ENCODE measurements around the gene PNPLA6. TPM values are rescaled to one million over a fixed set of nuclear protein-coding genes. Genes with fewer than 3 reads are reported as not detected.
A peak's percentile ranks its signal among the peaks of the same experiment; 100 is the strongest.
"Not testable (repeated sequence)": the region's sequence is repeated elsewhere in the genome, so short reads cannot be mapped to it uniquely, and the experiment has no call there.

Gene PNPLA6
- polyA plus RNA-seq, 3 donors = 32.0 to 57.0 (median 43.3) TPM

DNA sequence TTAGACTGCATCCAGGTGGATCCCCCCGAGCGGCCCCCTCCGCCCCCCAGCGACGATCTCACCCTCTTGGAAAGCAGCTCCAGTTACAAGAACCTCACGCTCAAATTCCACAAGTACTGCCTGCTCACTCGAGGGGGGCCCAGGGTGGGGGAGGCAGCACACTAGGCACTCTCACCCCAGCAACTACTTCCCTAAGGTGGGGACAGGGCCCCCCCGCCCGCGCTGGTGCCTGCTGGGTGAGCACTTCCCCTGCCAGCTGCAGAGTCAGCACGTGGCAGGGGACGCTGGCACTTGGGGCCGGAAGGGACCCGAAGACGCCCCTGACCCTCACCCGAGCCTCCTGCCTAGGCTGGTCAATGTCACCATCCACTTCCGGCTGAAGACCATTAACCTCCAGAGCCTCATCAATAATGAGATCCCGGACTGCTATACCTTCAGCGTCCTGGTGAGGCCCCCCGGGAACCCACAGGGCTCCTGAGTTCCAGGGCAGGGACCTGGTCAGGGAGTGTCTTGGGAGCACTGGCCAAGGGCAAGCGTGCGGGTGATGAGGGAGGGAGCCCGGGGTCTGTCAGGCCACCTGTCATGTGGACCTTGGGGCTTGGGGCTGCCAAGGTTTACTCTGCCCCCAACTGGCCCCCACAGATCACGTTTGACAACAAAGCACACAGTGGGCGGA is 7.9 kb upstream of the PNPLA6 start:
- no peak for DNase-seq (ENCODE audit: extremely low read depth in 1 of 11, low read depth in 9 of 11, low spot score in 4 of 11)

DNA sequence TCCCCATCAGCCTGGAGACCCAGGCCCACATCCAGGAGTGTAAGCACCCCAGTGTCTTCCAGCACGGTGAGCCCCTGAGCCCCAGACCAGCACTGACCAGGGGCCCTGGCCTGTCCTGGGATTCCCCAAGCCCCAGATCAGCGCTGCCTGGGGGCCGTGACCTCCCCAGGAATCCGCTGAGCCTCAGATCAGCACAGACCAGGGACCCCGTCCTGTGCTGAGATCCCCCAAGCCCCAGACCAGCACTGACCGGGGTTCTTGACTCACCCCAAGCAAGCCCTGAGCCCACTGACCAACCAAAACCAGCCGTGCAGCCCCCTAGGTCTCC is 7.4 kb upstream of the PNPLA6 start:
- no peak for DNase-seq (ENCODE audit: extremely low read depth in 1 of 11, low read depth in 9 of 11, low spot score in 4 of 11)

DNA sequence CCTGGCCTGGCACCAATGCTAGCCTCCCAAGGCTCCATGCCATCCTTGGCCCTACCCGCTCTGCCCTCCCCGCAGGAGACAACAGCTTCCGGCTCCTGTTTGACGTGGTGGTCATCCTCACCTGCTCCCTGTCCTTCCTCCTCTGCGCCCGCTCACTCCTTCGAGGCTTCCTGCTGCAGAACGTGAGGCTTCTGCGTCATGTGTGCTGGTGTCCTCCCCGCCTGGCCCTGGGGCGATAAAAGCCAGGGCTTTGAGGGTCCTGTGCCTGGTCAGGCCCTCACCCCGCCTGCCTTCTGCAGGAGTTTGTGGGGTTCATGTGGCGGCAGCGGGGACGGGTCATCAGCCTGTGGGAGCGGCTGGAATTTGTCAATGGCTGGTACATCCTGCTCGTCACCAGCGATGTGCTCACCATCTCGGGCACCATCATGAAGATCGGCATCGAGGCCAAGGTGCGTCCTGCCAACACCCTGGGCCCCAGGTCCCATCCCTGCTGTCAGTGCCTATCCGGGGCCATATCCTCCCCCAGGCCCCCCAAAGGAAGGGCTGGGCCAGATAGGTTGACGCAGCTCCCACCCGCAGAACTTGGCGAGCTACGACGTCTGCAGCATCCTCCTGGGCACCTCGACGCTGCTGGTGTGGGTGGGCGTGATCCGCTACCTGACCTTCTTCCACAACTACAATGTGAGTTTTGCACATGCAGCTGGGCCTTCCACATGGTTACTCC is 6.8 kb upstream of the PNPLA6 start:
- DNase-seq (ENCODE audit: extremely low read depth in 1 of 11, low read depth in 9 of 11, low spot score in 4 of 11) = no peak

DNA sequence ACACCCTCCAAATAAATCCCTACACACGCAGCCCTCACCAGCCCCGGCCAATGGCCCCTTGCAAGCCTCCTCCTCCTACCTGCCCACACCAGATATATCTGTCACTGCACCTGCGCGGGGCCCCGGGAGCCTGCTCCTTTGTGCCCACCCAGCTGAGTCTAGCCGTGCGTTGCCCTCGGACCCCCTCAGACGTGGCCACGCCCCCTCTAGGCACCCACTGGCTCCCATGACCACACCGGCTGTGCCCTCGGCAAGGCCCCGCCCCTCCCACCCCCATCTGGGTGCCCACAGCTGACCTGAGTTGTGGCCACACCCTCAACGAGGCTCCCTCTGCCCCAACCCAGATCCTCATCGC is 6.3 kb upstream of the PNPLA6 start:
- no peak for DNase-seq (ENCODE audit: extremely low read depth in 1 of 11, low read depth in 9 of 11, low spot score in 4 of 11)

DNA sequence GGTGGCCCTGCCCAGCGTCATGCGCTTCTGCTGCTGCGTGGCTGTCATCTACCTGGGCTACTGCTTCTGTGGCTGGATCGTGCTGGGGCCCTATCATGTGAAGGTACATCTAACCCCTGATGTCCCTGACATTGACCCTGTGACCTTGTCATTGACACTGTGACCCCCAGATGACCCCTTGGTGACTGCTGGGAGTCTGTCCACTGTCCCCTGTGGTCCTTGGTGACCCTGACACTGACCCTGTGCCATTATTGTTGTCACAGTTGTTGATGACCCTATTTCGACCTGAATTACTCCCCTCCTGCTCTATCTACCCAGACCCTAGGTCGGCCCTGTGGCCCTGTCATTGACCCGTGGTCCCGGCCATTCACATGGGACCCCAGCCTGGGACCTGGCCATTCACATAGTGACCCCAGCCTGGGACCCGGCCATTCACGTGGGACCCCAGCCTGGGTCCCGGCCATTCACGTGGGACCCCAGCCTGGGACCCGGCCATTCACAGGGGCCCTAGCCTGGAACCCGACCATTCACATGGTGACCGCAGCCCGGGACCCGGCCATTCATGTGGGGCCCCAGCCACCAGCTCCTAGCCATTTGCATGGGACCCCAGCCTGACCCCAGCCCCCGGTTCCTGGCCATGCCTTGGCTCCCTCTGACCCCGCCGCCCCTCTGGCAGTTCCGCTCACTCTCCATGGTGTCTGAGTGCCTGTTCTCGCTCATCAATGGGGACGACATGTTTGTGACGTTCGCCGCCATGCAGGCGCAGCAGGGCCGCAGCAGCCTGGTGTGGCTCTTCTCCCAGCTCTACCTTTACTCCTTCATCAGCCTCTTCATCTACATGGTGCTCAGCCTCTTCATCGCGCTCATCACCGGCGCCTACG is 5.7 kb upstream of the PNPLA6 start:
- no peak for DNase-seq (ENCODE audit: extremely low read depth in 1 of 11, low read depth in 9 of 11, low spot score in 4 of 11)

DNA sequence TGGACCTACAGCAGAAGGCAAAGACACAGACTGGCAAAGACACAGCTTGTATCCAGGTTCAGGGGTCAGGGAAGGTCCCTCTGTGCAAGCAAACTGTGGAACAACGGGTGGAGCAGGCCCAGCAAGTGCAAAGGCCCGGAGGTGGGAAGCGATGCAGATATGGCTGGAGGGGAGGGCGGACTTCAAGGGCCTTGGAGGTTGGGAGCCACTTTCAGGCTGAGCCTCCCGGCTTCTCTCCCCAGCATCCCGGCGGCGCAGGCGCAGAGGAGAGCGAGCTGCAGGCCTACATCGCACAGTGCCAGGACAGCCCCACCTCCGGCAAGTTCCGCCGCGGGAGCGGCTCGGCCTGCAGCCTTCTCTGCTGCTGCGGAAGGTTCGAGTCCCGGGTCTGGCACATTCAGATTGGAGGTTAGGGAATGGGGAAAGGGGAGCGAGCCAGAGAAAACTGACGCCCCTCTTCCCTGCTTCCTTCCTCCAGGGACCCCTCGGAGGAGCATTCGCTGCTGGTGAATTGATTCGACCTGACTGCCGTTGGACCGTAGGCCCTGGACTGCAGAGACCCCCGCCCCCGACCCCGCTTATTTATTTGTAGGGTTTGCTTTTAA is 2.1 kb upstream of the PNPLA6 start:
- no peak for DNase-seq (ENCODE audit: extremely low read depth in 1 of 11, low read depth in 9 of 11, low spot score in 4 of 11)

DNA sequence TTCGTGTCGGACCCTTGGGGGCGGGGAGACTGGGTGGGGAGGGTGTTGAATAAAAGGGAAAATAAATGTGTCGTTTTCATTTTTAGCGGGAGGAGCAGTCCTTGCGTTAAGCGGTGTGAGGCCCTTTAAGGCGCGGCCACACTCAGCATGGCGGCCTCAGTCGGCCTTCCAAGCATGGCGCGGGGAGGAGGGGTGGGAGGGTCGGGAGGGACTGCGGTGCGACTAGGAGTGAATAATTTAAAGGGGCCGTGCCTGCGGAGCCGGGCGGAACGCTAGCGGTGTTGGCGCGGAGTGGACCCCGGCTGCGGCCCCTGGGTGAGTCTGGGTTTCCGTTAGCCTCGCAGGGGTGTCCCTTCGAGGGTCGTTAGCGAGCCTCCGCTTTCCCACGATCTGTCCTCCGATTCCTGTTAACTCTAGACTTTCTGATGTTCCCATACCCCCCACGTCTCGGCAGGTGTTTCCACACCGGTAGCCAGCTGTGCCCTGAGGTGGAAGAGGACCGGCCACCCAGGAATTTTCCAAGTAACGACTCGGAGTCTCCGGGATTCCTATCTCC is 1.5 kb upstream of the PNPLA6 start:
- peak in 9 of 11 donors; percentile 70 to 91 (median 84) for DNase-seq (ENCODE audit: extremely low read depth in 1 of 11, low read depth in 9 of 11, low spot score in 4 of 11)

DNA sequence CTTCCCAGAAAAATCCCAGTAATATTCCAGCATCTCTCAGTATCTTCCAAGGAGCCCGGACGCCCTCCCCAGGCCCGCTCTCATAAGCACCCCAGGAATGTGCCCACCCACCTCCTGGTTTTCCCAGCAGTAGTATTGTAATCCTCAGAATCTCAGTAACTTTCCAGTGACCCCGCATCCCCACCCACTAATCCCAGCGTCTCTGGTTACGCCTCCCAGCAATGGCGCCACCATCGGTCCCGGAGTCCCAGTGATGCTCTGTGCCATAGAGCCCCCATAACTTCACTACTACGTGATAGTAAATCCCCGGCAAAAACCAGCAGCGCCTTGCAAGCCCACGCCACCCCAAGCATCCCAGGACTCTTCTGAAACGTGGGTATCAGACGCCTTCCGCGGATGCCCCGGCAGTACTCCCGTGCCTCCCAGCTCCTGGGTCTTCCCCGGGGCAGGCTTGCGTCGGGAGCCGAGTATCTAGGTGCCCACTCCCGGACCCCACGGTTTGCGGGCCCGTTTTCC is 928 bp upstream of the PNPLA6 start:
- DNase-seq (ENCODE audit: extremely low read depth in 1 of 11, low read depth in 9 of 11, low spot score in 4 of 11) = peak in 4 of 11 donors; percentile 62 to 80 (median 73)

DNA sequence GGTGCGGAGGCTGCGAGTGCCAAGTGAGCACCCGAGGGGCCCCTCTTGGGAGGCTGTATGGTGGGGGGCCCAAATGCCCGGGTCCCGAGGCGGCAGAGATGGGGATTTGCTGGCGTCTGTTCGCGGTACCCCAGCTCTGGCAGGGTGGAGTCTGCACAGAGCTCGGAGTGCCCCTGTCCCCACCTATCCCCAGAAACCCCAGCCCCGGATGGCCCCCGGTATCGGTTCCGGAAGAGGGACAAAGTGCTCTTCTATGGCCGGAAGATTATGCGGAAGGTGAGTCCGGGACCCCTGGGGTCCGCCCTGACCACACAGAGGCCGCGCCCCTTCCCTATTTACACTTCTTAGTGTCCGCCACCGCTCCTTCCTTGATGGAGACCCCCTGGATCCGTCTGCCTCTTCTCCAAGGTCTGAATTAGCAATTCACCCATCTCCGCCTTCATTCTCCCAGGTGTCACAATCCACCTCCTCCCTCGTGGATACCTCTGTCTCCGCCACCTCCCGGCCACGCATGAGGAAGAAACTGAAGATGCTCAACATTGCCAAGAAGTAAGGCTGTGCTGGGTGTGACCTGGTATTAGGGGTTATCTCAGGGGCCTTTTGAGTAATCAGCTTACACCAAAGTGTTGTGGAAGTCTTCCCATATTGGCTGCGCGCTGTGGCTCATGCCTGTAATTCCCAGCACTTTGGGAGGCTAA is 630 bp downstream of the PNPLA6 start:
- DNase-seq (ENCODE audit: extremely low read depth in 1 of 11, low read depth in 9 of 11, low spot score in 4 of 11) = no peak

DNA sequence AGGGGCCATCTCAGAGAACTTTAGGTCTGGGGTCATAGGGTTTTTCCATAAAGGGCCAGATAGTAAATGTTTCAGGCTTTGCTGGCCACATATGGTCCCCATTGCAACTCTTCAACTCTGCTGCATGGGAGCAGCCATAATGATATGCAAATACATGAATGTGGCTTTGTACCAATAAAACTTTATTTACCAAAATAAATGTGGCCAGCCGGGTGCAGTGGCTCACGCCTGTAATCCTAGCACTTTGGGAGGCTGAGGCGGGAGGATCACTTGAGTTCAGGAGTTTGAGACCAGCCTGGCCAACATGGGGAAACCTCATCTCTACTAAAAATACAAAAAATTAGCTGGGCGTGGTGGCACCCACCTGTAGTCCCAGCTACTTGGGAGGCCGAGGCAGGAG is 3.5 kb downstream of the PNPLA6 start:
- not testable (repeated sequence) for DNase-seq (ENCODE audit: extremely low read depth in 1 of 11, low read depth in 9 of 11, low spot score in 4 of 11)

DNA sequence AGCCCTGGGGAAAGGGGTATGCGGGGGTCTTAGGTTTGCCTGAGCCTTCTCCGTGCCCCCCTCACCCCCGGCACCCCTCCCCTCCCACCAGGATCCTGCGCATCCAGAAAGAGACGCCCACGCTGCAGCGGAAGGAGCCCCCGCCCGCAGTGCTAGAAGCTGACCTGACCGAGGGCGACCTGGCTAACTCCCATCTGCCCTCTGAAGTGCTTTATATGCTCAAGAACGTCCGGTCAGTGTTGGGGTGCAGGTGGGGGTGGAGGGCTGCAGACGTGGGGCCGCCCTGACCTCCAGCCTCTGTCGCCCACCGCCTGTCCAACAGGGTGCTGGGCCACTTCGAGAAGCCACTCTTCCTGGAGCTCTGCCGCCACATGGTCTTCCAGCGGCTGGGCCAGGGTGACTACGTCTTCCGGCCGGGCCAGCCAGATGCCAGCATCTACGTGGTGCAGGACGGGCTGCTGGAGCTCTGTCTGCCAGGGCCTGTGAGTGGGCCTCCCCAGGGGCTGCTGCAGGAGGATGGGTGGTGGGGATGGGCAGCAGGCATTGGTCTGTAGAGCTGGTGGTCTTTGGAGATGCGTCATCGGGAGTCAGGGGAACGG is 4.4 kb downstream of the PNPLA6 start:
- no peak for DNase-seq (ENCODE audit: extremely low read depth in 1 of 11, low read depth in 9 of 11, low spot score in 4 of 11)

DNA sequence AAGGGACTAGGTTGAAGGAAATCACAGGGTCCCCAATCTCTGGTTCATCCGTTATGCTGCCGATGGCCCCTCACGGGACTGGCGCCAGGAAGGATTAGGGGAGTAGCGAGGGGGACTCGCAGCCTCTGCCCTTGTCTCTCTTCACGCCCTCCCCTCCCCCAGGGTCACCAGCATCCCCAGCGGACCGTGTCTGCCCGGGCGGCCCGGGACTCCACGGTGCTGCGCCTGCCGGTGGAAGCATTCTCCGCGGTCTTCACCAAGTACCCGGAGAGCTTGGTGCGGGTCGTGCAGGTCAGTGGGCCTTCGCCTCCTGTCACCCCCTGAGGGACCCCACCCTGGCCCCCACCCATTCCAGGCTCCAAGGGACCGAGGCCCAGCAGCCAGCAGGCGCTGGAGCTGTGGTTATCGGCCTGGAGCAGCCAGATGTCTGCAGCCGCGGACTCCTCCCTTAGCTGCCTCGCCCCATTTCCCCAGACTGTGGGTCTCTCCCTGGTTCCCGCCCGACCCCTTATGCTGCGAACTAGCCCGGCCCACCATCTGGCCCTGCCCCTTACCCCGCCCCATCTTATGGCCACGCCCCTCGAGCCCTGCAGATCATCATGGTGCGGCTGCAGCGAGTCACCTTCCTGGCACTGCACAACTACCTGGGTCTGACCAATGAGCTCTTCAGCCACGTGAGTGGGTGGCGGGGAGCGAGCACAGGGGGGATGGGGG is 5.4 kb downstream of the PNPLA6 start:
- no peak for DNase-seq (ENCODE audit: extremely low read depth in 1 of 11, low read depth in 9 of 11, low spot score in 4 of 11)

DNA sequence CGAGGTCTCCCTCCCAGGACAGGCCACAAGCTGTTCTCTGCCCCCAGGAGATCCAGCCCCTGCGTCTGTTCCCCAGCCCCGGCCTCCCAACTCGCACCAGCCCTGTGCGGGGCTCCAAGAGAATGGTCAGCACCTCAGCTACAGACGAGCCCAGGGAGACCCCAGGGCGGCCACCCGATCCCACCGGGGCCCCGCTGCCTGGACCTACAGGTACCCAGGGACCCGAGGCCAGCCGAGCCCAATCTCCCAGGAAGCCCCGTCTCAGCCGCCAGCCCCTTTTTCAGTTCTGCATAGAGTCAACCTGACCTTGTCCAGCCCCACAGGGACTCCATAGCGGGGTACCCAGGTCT is 5.9 kb downstream of the PNPLA6 start:
- DNase-seq (ENCODE audit: extremely low read depth in 1 of 11, low read depth in 9 of 11, low spot score in 4 of 11) = no peak

DNA sequence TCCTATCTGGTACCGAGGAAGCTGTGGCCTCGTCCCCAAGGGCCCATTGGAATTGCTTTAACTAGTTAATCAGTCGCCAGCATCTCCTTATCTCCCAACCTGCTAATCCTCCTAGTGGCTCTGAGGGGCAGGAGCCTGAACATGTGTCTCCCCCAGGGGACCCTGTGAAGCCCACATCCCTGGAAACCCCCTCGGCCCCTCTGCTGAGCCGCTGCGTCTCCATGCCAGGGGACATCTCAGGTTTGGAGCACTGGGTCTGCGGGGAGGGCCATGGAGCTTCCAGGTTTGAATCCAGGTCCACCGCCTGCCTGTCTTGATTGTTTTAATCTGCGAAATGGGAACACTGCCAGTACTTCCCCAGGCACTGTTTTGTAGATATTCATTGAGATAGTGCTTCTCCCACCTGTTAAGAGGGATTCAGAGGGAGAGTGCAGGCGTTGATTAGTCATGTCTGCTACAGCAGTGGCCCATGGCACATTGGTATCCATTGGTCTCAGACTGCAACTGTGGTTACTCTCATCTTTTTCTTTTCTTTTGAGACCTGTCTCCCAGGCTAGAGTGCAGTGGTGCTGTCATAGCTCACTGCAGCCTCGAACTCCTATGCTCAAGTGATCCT is 6.4 kb downstream of the PNPLA6 start:
- no peak for DNase-seq (ENCODE audit: extremely low read depth in 1 of 11, low read depth in 9 of 11, low spot score in 4 of 11)

DNA sequence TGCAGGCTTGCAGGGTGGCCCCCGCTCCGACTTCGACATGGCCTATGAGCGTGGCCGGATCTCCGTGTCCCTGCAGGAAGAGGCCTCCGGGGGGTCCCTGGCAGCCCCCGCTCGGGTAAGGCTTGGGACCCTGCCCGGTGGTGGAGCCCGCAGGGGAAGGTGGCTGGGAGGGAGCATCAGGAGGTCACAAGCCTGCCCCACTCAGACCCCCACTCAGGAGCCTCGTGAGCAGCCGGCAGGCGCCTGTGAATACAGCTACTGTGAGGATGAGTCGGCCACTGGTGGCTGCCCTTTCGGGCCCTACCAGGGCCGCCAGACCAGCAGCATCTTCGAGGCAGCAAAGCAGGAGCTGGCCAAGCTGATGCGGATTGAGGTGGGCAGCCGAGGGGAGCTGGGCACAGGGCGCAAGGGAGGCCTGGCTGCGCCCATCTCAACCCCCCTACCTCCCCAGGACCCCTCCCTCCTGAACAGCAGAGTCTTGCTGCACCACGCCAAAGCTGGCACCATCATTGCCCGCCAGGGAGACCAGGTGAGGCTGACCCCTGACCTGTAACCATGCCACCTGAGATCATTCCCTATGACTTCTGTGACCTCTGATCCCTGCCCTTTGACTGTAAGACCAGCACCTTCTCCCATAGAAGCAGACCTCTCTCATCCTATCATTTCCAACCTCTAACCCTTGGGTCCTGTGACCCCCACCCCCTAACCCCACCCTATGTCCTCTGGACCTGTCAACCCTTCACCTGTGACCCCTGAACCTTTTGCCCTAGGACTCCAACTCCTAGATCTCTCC is 7.2 kb downstream of the PNPLA6 start:
- DNase-seq (ENCODE audit: extremely low read depth in 1 of 11, low read depth in 9 of 11, low spot score in 4 of 11) = no peak

DNA sequence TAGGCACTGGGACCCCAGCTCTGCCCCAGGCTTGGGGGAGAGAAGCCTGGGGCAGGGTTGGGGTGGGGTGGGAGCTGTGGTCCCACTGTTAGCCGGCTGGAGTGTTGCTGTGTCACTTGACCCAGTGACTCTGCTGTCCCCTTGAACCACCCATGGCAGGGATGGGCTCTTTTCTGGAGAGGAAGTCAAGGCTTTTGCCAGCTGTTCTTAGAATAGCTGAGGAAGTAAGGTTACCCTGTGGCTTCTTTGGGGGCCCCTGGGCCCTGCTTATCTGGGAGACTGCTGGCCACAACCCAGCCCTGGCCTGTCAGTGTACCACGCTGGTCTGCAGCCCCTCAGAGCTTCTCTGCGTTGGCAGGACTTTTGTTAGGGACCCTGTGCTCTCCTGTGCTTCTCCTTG is 9.1 kb downstream of the PNPLA6 start:
- no peak for DNase-seq (ENCODE audit: extremely low read depth in 1 of 11, low read depth in 9 of 11, low spot score in 4 of 11)

DNA sequence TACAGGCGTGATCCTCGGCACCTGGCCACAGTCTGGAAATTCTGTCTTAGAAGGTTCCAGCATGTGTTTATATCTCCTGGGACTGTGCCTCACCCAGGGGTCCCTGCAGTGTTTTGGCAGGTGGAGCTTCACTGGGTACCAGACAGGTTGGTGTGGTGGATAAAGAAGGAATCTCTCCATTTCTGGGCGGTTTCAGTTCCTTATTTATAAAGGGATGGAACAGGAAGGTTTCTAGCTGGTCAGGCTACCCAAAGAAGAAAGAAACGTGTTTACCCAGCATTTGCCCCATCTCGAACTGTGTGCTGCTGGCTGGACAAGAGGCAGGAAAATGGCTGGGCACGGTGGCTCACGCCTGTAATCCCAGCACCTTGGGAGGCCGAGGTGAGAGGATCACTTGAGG is 9.8 kb downstream of the PNPLA6 start:
- DNase-seq (ENCODE audit: extremely low read depth in 1 of 11, low read depth in 9 of 11, low spot score in 4 of 11) = no peak

Measured in renal cortex interstitium (tissue), 11 donors.